ENCODE measurements around the gene SEMA6B. TPM values are rescaled to one million over a fixed set of nuclear protein-coding genes. Genes with fewer than 3 reads are reported as not detected.
"Not testable (repeated sequence)": the region's sequence is repeated elsewhere in the genome, so short reads cannot be mapped to it uniquely, and the experiment has no call there.

The SEMA6B gene
- polyA plus RNA-seq, 1 donor from 2014 or later, result not detected

GRCh38 chr19:4536798-4537197, 22.7 kb downstream of the SEMA6B start:
- Mint-ChIP-seq H3K9me3 (peaks cover 0 to 2% (median 0%) of the 10 kb centered on the region in 3 donors), H3K27ac (no peak overlapping the region), H3K4me1 (peaks cover 7 to 17% (median 15%) of the 10 kb centered on the region in 3 donors), H3K36me3 (no peaks in the 10 kb centered on the region), H3K4me3 (no peak overlapping the region), H3K27me3 (peaks cover 18% of the 10 kb centered on the region)

GRCh38 chr19:4534836-4535658, 24.4 kb downstream of the SEMA6B start, which contains the start of gene PLIN5:
Gene PLIN5 (minus strand): TSS chr19:4535224. CDS start chr19:4534074, 1,150 bp downstream.
- peaks cover 4 to 12% (median 7%) of the 10 kb centered on the region in 3 donors for H3K4me1 Mint-ChIP-seq
- H3K9me3 Mint-ChIP-seq, result peaks cover 0 to under 1% (median 0%) of the 10 kb centered on the region in 3 donors
- H3K27ac Mint-ChIP-seq, result no peak within 1 kb of the TSS
- no peaks in the 10 kb centered on the region for H3K36me3 Mint-ChIP-seq
- H3K27me3 Mint-ChIP-seq, result peaks cover 18% of the 10 kb centered on the region
- H3K4me3 Mint-ChIP-seq, result peak within 1 kb of the TSS in 2 of 4 donors; percentile 57 to 72

DNA sequence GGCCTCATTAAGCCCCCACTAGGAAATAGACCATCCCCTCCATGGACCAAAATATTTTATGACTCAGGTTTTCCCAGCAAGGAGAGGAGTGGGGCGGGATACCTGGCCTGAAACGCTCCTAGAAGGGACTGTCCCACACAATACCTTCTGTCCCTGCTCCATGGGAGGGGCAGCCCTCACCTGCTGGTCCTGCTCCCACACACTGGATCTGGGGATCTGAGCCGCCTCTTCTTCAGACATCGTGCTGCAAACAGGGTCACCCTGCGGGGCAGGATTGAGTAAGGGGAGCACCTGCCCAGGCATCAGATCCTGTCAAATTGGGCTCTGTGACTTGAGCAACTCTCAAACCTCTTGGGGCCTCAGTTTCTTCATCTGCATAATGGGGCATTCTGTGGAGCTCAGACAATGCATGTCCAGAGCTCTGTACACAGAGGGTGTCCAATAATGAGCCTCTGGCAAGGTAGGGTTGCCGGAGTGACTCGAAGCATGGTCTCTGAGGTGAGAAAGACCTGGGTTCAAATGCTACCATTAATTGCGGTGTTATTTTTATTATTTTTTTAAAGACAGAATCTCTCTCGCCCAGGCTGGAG, 25.6 kb downstream of the SEMA6B start:
- Mint-ChIP-seq H3K9me3 (no peaks in the 10 kb centered on the region), H3K27ac (no peak overlapping the region), H3K36me3 (no peaks in the 10 kb centered on the region), H3K4me3 (no peak overlapping the region), H3K27me3 (peaks cover 15% of the 10 kb centered on the region), H3K4me1 (peaks cover 1 to 8% (median 3%) of the 10 kb centered on the region in 3 donors)

DNA sequence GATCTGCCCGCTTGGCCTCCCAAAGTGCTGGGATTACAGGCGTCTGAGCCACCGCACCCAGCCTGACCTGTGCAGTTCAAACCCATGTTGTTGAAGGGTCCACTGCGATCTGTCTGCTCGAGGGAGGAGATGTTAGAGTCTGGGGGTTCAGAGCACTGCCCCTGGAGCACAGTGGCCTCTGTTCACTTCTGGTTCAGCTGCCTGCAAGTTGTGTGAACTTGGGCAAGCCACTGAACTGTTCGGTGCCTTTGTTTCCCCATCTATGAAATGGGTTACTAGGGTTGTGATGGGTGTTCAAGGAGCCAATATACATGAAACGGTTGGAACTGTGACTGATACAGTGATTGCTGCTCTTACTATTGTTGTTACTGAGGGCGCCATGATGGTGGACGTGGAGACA, 26.1 kb downstream of the SEMA6B start:
- Mint-ChIP-seq H3K27ac (no peak overlapping the region), H3K4me3 (no peak overlapping the region), H3K27me3 (peaks cover 15% of the 10 kb centered on the region), H3K4me1 (peaks cover 1 to 8% (median 3%) of the 10 kb centered on the region in 3 donors), H3K9me3 (no peaks in the 10 kb centered on the region), H3K36me3 (no peaks in the 10 kb centered on the region)

DNA sequence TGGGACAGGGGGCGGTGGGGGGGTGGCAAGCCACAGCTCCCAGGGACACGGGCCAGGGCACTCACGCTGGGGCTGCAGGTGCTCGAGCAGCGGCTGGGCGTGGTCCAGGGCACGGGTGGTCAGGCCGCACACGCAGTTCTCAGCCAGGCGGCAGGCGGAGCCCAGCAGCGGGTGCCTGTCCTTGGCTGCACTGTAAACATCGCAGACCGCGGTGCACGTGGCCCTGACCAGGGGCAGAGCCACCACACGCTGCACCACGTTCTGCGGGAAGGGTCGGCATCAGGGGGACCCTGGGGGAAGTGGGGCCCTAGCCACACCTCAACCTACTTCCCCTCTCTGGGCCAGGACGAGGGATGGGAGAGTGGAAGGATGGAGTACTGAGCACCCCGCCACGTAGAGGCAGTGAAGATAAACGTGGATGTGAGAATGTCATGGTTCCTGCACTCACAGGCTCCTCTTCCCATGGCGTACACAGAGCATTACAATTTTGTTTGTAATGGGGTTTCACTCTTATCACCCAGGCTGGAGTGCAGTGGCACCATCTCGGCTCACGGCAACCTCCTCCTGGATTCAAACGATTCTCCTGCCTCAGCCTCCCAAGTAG, 27.8 kb downstream of the SEMA6B start:
- Mint-ChIP-seq H3K27ac (no peak overlapping the region), H3K4me1 (peaks cover 3 to 8% (median 3%) of the 10 kb centered on the region in 3 donors), H3K27me3 (peaks cover 9% of the 10 kb centered on the region), H3K36me3 (no peaks in the 10 kb centered on the region), H3K4me3 (no peak overlapping the region), H3K9me3 (no peaks in the 10 kb centered on the region)

DNA sequence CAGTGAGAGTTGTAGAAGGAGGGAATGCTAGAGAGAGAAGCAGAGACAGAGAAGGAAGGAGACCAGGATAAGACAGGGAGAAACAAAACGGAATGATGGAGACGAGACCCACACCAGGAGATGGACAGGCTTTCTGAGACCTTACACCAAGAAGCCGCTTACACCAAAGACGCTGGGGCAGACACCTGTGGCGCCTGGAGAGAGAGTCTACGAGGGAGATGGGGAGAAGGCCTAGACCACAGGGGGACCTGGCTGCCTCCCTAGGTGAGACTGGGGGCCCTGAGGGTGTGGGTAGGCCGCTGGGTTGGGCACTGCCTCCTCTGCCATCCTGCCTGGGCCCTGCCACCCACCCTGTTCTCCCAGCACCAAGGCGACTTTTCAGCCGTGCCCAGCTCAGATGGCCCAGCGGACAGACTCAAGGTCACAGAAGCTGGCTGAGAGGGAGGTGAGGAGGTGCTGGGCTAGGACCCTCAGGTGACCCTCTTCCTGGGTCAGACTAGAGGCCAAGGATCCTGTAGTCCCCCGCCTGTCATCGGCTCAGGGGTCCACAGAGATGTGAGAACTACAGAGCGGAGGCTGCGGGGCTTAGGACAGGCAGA, 29.5 kb downstream of the SEMA6B start:
- Mint-ChIP-seq H3K27ac (no peak overlapping the region), H3K4me1 (peaks cover 3 to 4% (median 3%) of the 10 kb centered on the region in 3 donors), H3K4me3 (no peak overlapping the region), H3K36me3 (no peaks in the 10 kb centered on the region), H3K27me3 (peaks cover 4% of the 10 kb centered on the region), H3K9me3 (no peaks in the 10 kb centered on the region)

DNA sequence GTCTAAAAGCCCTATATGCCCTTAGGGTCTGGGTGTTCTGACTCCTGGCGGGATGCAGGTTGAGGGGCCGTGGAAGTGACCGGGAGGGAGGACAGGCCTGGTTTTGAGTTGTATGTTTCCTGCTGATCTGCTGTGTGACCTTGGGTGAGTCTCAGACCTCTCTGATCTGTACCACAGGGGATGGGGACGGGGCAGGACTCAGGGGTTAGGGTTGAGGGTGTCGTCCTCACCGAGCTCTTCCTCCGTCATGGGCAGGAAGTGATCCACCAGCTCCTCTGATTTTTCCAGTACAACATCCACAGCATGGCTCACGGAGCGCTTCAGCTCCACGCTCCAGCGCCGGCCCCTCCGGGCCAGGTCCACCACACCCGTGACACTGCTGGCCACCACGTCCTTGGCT, 30.6 kb downstream of the SEMA6B start:
- Mint-ChIP-seq H3K27me3 (peaks cover 3% of the 10 kb centered on the region), H3K4me1 (peaks cover 2 to 3% (median 3%) of the 10 kb centered on the region in 3 donors), H3K27ac (no peak overlapping the region), H3K4me3 (no peak overlapping the region), H3K36me3 (no peaks in the 10 kb centered on the region), H3K9me3 (no peaks in the 10 kb centered on the region)

GRCh38 chr19:4527377-4527776, 32.1 kb downstream of the SEMA6B start:
- H3K27me3 Mint-ChIP-seq, H3K4me3 Mint-ChIP-seq, H3K36me3 Mint-ChIP-seq, H3K4me1 Mint-ChIP-seq, H3K9me3 Mint-ChIP-seq, H3K27ac Mint-ChIP-seq: not testable (repeated sequence)

DNA sequence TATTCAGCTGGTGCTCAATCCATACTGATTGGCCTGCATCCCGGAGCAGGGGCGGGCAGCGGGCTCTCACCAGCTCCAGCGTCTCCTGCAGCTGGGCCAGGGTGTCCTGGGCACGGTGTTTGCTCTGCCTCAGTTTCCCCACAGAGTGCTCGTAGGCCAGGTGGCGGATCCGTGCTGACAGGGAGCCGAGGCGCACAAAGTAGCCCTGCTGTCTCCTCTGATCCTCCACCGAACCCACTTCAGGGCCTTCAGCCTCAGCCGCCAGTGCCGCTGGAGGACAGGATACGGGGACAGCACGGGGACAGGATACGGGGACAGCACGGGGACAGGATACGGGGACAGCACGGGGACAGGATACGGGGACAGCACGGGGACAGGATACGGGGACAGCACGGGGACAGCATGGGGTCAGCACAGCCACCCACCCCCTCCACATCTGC, 33.9 kb downstream of the SEMA6B start:
- no peaks in the 10 kb centered on the region for H3K9me3 Mint-ChIP-seq
- peaks cover 4% of the 10 kb centered on the region for H3K27me3 Mint-ChIP-seq
- no peaks in the 10 kb centered on the region for H3K36me3 Mint-ChIP-seq
- H3K4me3 Mint-ChIP-seq, result no peak overlapping the region
- H3K4me1 Mint-ChIP-seq, result peaks cover 0 to 2% (median 0%) of the 10 kb centered on the region in 3 donors
- H3K27ac Mint-ChIP-seq, result no peak overlapping the region

DNA sequence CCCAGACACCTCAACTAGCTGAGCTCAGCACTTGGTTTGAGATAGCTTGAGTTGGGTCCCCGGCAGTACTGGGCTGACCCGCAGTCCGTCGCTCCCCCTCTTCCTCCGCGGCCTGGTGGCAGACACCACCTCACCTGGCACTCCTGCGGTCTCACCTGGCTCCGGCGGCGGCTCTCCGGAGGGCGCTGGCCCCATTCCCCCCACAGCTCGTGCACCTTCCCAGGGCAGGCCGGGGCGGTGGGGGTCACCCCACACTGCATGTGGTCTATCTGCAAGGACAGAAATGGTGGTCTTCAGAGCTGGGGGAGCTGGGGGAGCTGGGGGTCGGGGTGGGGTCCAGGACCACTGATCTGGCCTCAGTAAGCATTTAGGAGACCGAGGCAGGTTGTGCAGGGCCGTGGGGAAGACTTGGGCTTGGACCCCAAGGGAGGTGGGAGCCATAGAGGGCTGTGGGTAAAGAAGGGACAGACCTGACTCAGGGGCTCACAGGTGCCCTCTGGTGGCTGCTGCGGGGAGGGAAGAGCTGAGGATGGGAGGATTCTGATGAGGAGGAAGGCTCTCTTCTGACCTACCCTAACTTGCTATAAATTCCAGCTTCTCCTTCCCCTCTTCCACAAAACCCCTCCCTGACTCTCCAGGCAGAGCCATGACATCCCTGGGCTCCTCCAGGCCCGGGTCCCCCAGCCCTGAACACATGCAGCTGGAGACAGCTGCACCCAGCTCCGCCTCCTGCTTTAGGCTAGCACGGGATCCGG, 34.5 kb downstream of the SEMA6B start:
- no peaks in the 10 kb centered on the region for H3K36me3 Mint-ChIP-seq
- H3K4me1 Mint-ChIP-seq, result peaks cover 0 to 2% (median 0%) of the 10 kb centered on the region in 3 donors
- no peak overlapping the region for H3K27ac Mint-ChIP-seq
- H3K9me3 Mint-ChIP-seq, result no peaks in the 10 kb centered on the region
- peaks cover 4% of the 10 kb centered on the region for H3K27me3 Mint-ChIP-seq
- no peak overlapping the region for H3K4me3 Mint-ChIP-seq

DNA sequence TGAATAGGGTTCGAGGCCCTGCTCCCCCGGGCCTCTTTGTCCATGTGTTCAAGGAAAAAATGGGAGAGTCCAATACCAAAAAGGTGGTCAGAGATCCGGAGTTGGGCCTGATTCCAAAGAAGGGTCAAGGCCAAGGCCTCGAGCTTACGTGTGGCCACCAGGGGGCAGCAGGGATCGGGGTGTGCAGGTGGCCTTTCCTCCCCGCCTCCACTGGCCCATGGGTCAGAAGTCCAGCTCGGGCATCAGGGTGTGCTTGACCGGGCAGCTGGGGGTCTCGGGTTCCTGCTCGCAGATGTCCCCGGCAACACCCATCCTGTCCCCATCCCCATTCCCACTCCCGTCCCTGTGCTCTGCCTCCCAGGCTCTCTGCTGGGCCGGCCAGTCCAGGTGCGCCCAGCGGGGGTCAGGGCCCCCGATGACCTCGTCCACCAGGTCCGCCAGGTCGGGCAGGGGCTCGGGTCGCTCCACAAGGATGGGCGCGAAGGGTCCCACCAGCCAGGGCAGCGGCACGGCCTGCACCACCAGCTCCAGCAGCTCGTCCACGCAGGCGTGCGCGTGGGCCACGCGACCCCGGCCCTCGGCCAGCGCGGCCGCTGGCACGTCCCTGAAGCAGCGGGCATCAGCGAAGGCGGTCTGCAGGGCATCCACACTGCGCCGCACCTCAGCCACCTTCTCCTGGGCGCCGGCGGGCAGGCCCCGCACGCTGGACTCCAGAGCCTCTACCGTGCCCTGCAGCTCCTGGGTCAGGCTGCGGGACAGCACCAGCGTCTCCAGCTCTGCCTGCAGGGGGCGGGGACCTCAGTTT, 36.0 kb downstream of the SEMA6B start:
- H3K4me1 Mint-ChIP-seq, result peaks cover 0 to 2% (median 0%) of the 10 kb centered on the region in 3 donors
- H3K36me3 Mint-ChIP-seq, result no peaks in the 10 kb centered on the region
- H3K27ac Mint-ChIP-seq, result no peak overlapping the region
- no peak overlapping the region for H3K4me3 Mint-ChIP-seq
- H3K9me3 Mint-ChIP-seq, result no peaks in the 10 kb centered on the region
- H3K27me3 Mint-ChIP-seq, result peaks cover 4% of the 10 kb centered on the region

GRCh38 chr19:4522291-4523002, 37.0 kb downstream of the SEMA6B start:
- Mint-ChIP-seq H3K36me3 (no peaks in the 10 kb centered on the region), H3K9me3 (no peaks in the 10 kb centered on the region), H3K4me3 (no peak overlapping the region), H3K27ac (no peak overlapping the region), H3K27me3 (peaks cover 3% of the 10 kb centered on the region), H3K4me1 (no peaks in the 10 kb centered on the region)

- H3K36me3 Mint-ChIP-seq, result no peaks in the 10 kb centered on the region
- no peaks in the 10 kb centered on the region for H3K9me3 Mint-ChIP-seq
- no peak overlapping the region for H3K27ac Mint-ChIP-seq
- no peaks in the 10 kb centered on the region for H3K4me1 Mint-ChIP-seq
- H3K4me3 Mint-ChIP-seq, result no peak overlapping the region
- peaks cover 3% of the 10 kb centered on the region for H3K27me3 Mint-ChIP-seq
These were observed 37.6 kb downstream of the SEMA6B start for GRCh38 chr19:4521888-4522242.
